ENCODE results near the gene BTAF1. TPM values are rescaled to one million over a fixed set of nuclear protein-coding genes. Genes with fewer than 3 reads are reported as not detected.

BTAF1 gene

GRCh38 chr10:92079003-92079402, 155.4 kb downstream of the BTAF1 start:
- H3K4me2 ChIP-seq (ENCODE audit: low read length) = no peak overlapping the region
- H3K79me1 ChIP-seq (ENCODE audit: low read length) = no peaks in the 10 kb centered on the region
- H3K23ac ChIP-seq (ENCODE audit: low read length) = no peak overlapping the region
- H2BK120ac ChIP-seq (ENCODE audit: low read depth, low read length) = no peak overlapping the region
- no peak overlapping the region for H2AK5ac ChIP-seq (ENCODE audit: low read length)
- no peak overlapping the region for H3K9ac ChIP-seq (ENCODE audit: low read length)
- H2BK15ac ChIP-seq (replicated peaks; ENCODE audit: low read depth) = no peak overlapping the region
- H3K4me1 ChIP-seq (ENCODE audit: control insufficient read depth, low read depth, low read length) = no peaks in the 10 kb centered on the region
- no peak overlapping the region for H2BK5ac ChIP-seq (ENCODE audit: low read length)
- H3K27me3 ChIP-seq (ENCODE audit: insufficient read depth, low read length, poor library complexity) = no peaks in the 10 kb centered on the region
- WGBS (ENCODE audit: extremely low coverage, insufficient coverage, low lambda C conversion rate) = no CpG with 5 or more reads among the region's 6 CpGs
- H3K27ac ChIP-seq (ENCODE audit: low read depth, low read length) = no peak overlapping the region
- H3K56ac ChIP-seq (ENCODE audit: low read length) = no peak overlapping the region
- H3K4me3 ChIP-seq (ENCODE audit: low read length) = no peak overlapping the region
- no peak overlapping the region for H3K4ac ChIP-seq (ENCODE audit: low read depth, low read length)
- H3K79me2 ChIP-seq (ENCODE audit: control insufficient read depth, insufficient read depth, low read length) = no peaks in the 10 kb centered on the region
- no peak overlapping the region for H3K18ac ChIP-seq (ENCODE audit: low read length)
- no peak overlapping the region for H4K5ac ChIP-seq (ENCODE audit: low read length)
- H3K36me3 ChIP-seq (ENCODE audit: control insufficient read depth, insufficient read depth, low read length) = no peaks in the 10 kb centered on the region
- no peak for DNase-seq
- no peak overlapping the region for H4K8ac ChIP-seq (ENCODE audit: low read depth, low read length)

Small RNA genes within 50 kb of the gene (small RNA-seq; reads per million reads assigned to genes)
- gene AL359198.2 (ENCODE audit: insufficient read depth) (not detected), gene RF00402 (ENCODE audit: insufficient read depth) (not detected)

All from mesendoderm (in vitro differentiated cells).